Keratinocyte (primary cell): ENCODE measurements around the gene APCDD1L. TPM values are rescaled to one million over a fixed set of nuclear protein-coding genes. Genes with fewer than 3 reads are reported as not detected.

Source experiments
- DNase-seq: peaks from one replicate; pipeline ENCODE4 v3.0.0-alpha.2; 2011; ENCODE audit warnings: low read depth, missing footprints, low spot score
- FAIRE-seq: peaks from 2 replicates; lab custom pipeline; 2011; peaks lifted over from hg19 to GRCh38; lab: Jason Lieb, UNC
- H2AFZ ChIP-seq: 2 replicates; pipeline ENCODE4 v1.6.0; 2012; ENCODE audit warnings: low read length, control low read depth, inconsistent platforms; ENCODE audit not compliant: control insufficient read depth
- H3K27ac ChIP-seq: 2 replicates; pipeline ENCODE4 v1.5.1; 2011; ENCODE audit warnings: low read length; ENCODE audit not compliant: control insufficient read depth, insufficient read depth
- H3K27me3 ChIP-seq: 3 replicates; pipeline ENCODE4 v1.6.0; 2011; ENCODE audit warnings: low read length; ENCODE audit not compliant: control insufficient read depth, insufficient read depth; ENCODE audit errors: extremely low read depth
- H3K36me3 ChIP-seq, 2 experiments: 2 replicates in 1 of 2; 3 replicates in 1 of 2; pipeline ENCODE4 v1.5.1; 2011; ENCODE audit warnings: low read length in 2 of 2, mild to moderate bottlenecking in 1 of 2; ENCODE audit not compliant: control insufficient read depth in 2 of 2, insufficient read depth in 2 of 2; ENCODE audit errors: extremely low read depth in 1 of 2
- H3K4me1 ChIP-seq: 3 replicates; pipeline ENCODE4 v1.5.1; 2011; ENCODE audit warnings: low read length; ENCODE audit not compliant: control insufficient read depth, insufficient read depth; ENCODE audit errors: extremely low read depth
- H3K4me2 ChIP-seq: 3 replicates; pipeline ENCODE4 v1.6.0; 2011; ENCODE audit warnings: low read depth, low read length; ENCODE audit not compliant: control insufficient read depth, insufficient read depth; ENCODE audit errors: extremely low read depth
- H3K4me3 ChIP-seq, 3 experiments: fragments of 200-600 bp in 1 of 3; sonication (generic) in 1 of 3; 2 replicates in 2 of 3; 3 replicates in 1 of 3; pipeline ENCODE4 v1.5.1; 2011 to 2016; ENCODE audit warnings: low read length in 3 of 3, mild to moderate bottlenecking in 3 of 3, control low read depth in 2 of 3, inconsistent platforms in 1 of 3, low read depth in 1 of 3, mixed read lengths in 1 of 3, mixed run types in 1 of 3, moderate library complexity in 1 of 3; ENCODE audit not compliant: control insufficient read depth in 2 of 3, insufficient read depth in 2 of 3; ENCODE audit errors: extremely low read depth in 1 of 3
- H3K79me2 ChIP-seq: 2 replicates; pipeline ENCODE4 v1.6.0; 2012; ENCODE audit warnings: low read length; ENCODE audit not compliant: control insufficient read depth, insufficient read depth
- H3K9ac ChIP-seq: 3 replicates; pipeline ENCODE4 v1.6.0; 2011; ENCODE audit warnings: low read length; ENCODE audit not compliant: control insufficient read depth, insufficient read depth; ENCODE audit errors: extremely low read depth
- H3K9me1 ChIP-seq: 3 replicates; pipeline ENCODE4 v1.6.0; 2011; ENCODE audit warnings: low read length; ENCODE audit not compliant: control insufficient read depth, insufficient read depth; ENCODE audit errors: extremely low read depth
- H3K9me3 ChIP-seq: 2 replicates; pipeline ENCODE4 v1.5.1; 2012; ENCODE audit warnings: low read depth, low read length; ENCODE audit not compliant: control insufficient read depth
- H4K20me1 ChIP-seq: 3 replicates; pipeline ENCODE4 v1.6.0; 2011; ENCODE audit warnings: low read length; ENCODE audit not compliant: control insufficient read depth, insufficient read depth; ENCODE audit errors: extremely low read depth
- CTCF ChIP-seq, 3 experiments: IDR thresholded peaks in 1 of 3; conservative IDR thresholded peaks in 1 of 3; optimal IDR thresholded peaks in 1 of 3; 2 replicates in 2 of 3; 3 replicates in 1 of 3; pipeline versions ENCODE3 to v1.5.1; 2011; ENCODE audit warnings: low read length in 3 of 3, mild to moderate bottlenecking in 3 of 3, moderate library complexity in 2 of 3, control low read depth in 1 of 3, inconsistent platforms in 1 of 3; ENCODE audit not compliant: insufficient read depth in 2 of 3; ENCODE audit errors: extremely low read depth in 1 of 3
- EZH2 ChIP-seq: IDR thresholded peaks from one replicate; pipeline ENCODE4 v1.6.1; 2012; ENCODE audit warnings: inconsistent platforms, mild to moderate bottlenecking, low read length, moderate library complexity
- dilution Hi-C: fragments of 300-500 bp; cut with MboI; formaldehyde crosslinking; loops from one replicate; pipeline ENCODE4 v1.7.0; 2020; ENCODE audit warnings: low sequenced_read_pairs; ENCODE audit not compliant: extremely low pct_ligation_motif_present
- polyA minus RNA-seq, 3 experiments: library from RNA; depleted of rRNA, polyadenylated mRNA; stranded (reverse); fragments of >200 nt; gene quantifications; 1 replicate in 1 of 3; 2 replicates in 1 of 3; 3 replicates in 1 of 3; pipeline ENCODE4 v1.2.3, GENCODE V29; 2011
- polyA plus RNA-seq, 5 experiments: library from polyadenylated mRNA; depleted of rRNA in 3 of 5; stranded (reverse) in 3 of 5; stranded (forward) in 1 of 5; unstranded in 1 of 5; fragments of >200 nt; gene quantifications; 1 replicate in 1 of 5; 2 replicates in 3 of 5; 3 replicates in 1 of 5; pipeline versions ENCODE4 v1.2.1 to v1.2.3, GENCODE V29; 2011 to 2012; ENCODE audit warnings: missing spikeins in 2 of 5, low read depth in 1 of 5, low replicate concordance in 1 of 5

The APCDD1L gene
- polyA plus RNA-seq (0.62 to 3.7 TPM (median 0.67 TPM) in 3 replicates), polyA minus RNA-seq (0.33 to 5.6 TPM (median 0.61 TPM) in 3 replicates)
- 0.10 TPM for polyA plus RNA-seq (2011; ENCODE audit: low read depth)
- 1.0 and 2.4 TPM in 2 replicates for polyA plus RNA-seq (2011; cell fraction: cytosol; rRNA removed)
- polyA plus RNA-seq (2011; cell fraction: nucleus; rRNA removed), result 1.4 and 2.2 TPM in 2 replicates
- polyA plus RNA-seq (2012; ENCODE audit: low replicate concordance), result 0.30 and 4.6 TPM in 2 replicates
- 1.3 TPM for polyA minus RNA-seq (2011; cell fraction: cytosol; rRNA and poly(A)+ RNA removed)
- polyA minus RNA-seq (2011; cell fraction: nucleus; rRNA and poly(A)+ RNA removed), result 1.3 and 1.6 TPM in 2 replicates

- peaks cover 15% of the 10 kb centered on the region for H3K4me1 ChIP-seq
- no peak within 1 kb of the TSS for H3K27ac ChIP-seq
- no peak for TF ChIP-seq CTCF (optimal IDR thresholded peaks at IDR 0.05 in 1 of 3, IDR thresholded peaks at IDR 0.05 in 1 of 3, conservative IDR thresholded peaks at IDR 0.05 in 1 of 3; ENCODE audit: extremely low read depth in 1 of 3, insufficient read depth in 2 of 3, low read length in 3 of 3)
- no peak for TF ChIP-seq EZH2
- H4K20me1 ChIP-seq, result no peaks in the 10 kb centered on the region
- no peaks in the 10 kb centered on the region for H3K79me2 ChIP-seq
- no peak within 1 kb of the TSS for H3K9ac ChIP-seq
- peak within 1 kb of the TSS; percentile 32 to 60 (median 46) for H3K4me3 ChIP-seq
- H3K27me3 ChIP-seq, result peaks cover 52% of the 10 kb centered on the region
- no peaks in the 10 kb centered on the region for H3K9me3 ChIP-seq
- dilution Hi-C loops, result no loop called here
- peak within 1 kb of the TSS; percentile 89 for H3K4me2 ChIP-seq
- H2AFZ ChIP-seq, result peak within 1 kb of the TSS; percentile 64
- H3K9me1 ChIP-seq, result no peaks in the 10 kb centered on the region
- DNase-seq, result no peak
- FAIRE-seq, result peak; percentile 20
- no peaks in the 10 kb centered on the region for H3K36me3 ChIP-seq
Observed at GRCh38 chr20:58515233-58516212, at the start of gene APCDD1L. APCDD1L (minus strand) TSS chr20:58515399; CDS start chr20:58514707, 692 bp downstream.

- Histone ChIP-seq H3K4me1 (no peaks in the 10 kb centered on the region), H3K9ac (no peak overlapping the region), H3K79me2 (no peaks in the 10 kb centered on the region), H3K36me3 (no peaks in the 10 kb centered on the region), H2AFZ (no peak overlapping the region), H3K9me3 (no peaks in the 10 kb centered on the region), H3K27ac (no peak overlapping the region), H3K27me3 (peaks cover 14% of the 10 kb centered on the region), H4K20me1 (no peaks in the 10 kb centered on the region), H3K4me3 (no peak overlapping the region), H3K4me2 (no peak overlapping the region), H3K9me1 (no peaks in the 10 kb centered on the region)
- no peak for TF ChIP-seq EZH2
- no peak for TF ChIP-seq CTCF (optimal IDR thresholded peaks at IDR 0.05 in 1 of 3, IDR thresholded peaks at IDR 0.05 in 1 of 3, conservative IDR thresholded peaks at IDR 0.05 in 1 of 3; ENCODE audit: extremely low read depth in 1 of 3, insufficient read depth in 2 of 3, low read length in 3 of 3)
- no peak for FAIRE-seq
- dilution Hi-C loops, result no loop called here
- DNase-seq, result no peak
Observed at GRCh38 chr20:58559368-58559729, 44.1 kb upstream of the APCDD1L start.
